Neural progenitor cell (in vitro differentiated cells): ENCODE data around the gene PRPF38B. TPM values are rescaled to one million over a fixed set of nuclear protein-coding genes. Genes with fewer than 3 reads are reported as not detected.

Source experiments
- DNase-seq: peaks from one replicate; pipeline ENCODE4 v3.0.0-alpha.2; 2016; ENCODE audit warnings: low spot score
- H2AFZ ChIP-seq: fragments of 200-600 bp; sonication (generic); replicated peaks from 2 replicates; pipeline ENCODE4 v1.6.1; 2016; ENCODE audit warnings: antibody characterized with exemption
- H3F3A ChIP-seq: fragments of 200-600 bp; sonication (generic); 2 replicates; pipeline ENCODE4 v1.6.1; 2016; ENCODE audit warnings: antibody characterized with exemption, low read depth
- H3K27ac ChIP-seq: fragments of 200-600 bp; sonication (generic); 2 replicates; pipeline ENCODE4 v1.5.1; 2016; ENCODE audit warnings: mild to moderate bottlenecking
- H3K27me3 ChIP-seq: fragments of 200-600 bp; sonication (generic); 2 replicates; pipeline ENCODE4 v1.6.1; 2016; ENCODE audit warnings: mild to moderate bottlenecking, moderate library complexity
- H3K36me3 ChIP-seq: fragments of 200-600 bp; sonication (generic); 2 replicates; pipeline ENCODE4 v1.5.1; 2016
- H3K4me1 ChIP-seq: fragments of 200-600 bp; sonication (generic); 2 replicates; pipeline ENCODE4 v1.6.1; 2016; ENCODE audit warnings: mixed run types
- H3K4me2 ChIP-seq: fragments of 200-600 bp; sonication (generic); 2 replicates; pipeline ENCODE4 v1.6.1; 2016
- H3K4me3 ChIP-seq: fragments of 200-600 bp; sonication (generic); 2 replicates; pipeline ENCODE4 v1.5.1; 2016
- H3K79me2 ChIP-seq: fragments of 200-600 bp; sonication (generic); 2 replicates; pipeline ENCODE4 v1.6.1; 2016; ENCODE audit warnings: low read depth
- H3K9ac ChIP-seq: fragments of 200-600 bp; sonication (generic); 2 replicates; pipeline ENCODE4 v1.6.1; 2016
- H3K9me3 ChIP-seq: fragments of 200-600 bp; sonication (generic); 2 replicates; pipeline ENCODE4 v1.5.1; 2016; ENCODE audit warnings: low read depth
- H4K20me1 ChIP-seq: fragments of 200-600 bp; sonication (generic); 2 replicates; pipeline ENCODE4 v1.6.1; 2016; ENCODE audit warnings: low read depth
- H3K27ac Mint-ChIP-seq: 3 replicates; pipeline ENCODE4 v1.8.0; 2021; ENCODE audit warnings: mixed read lengths
- H3K27me3 Mint-ChIP-seq: 2 replicates; pipeline ENCODE4 v1.8.0; 2022; ENCODE audit warnings: low read depth, mild to moderate bottlenecking, inconsistent platforms, moderate library complexity, mixed read lengths; ENCODE audit not compliant: insufficient read depth
- H3K36me3 Mint-ChIP-seq: 3 replicates; pipeline ENCODE4 v1.8.0; 2021; ENCODE audit warnings: mixed read lengths
- H3K4me1 Mint-ChIP-seq: 3 replicates; pipeline ENCODE4 v1.8.0; 2021; ENCODE audit warnings: mixed read lengths
- H3K4me3 Mint-ChIP-seq: 3 replicates; pipeline ENCODE4 v1.8.0; 2021; ENCODE audit warnings: mild to moderate bottlenecking, moderate library complexity, mixed read lengths
- H3K9me3 Mint-ChIP-seq: 3 replicates; pipeline ENCODE4 v1.8.0; 2020; ENCODE audit warnings: mixed read lengths
- CTCF ChIP-seq: fragments of 200-600 bp; sonication (generic); IDR thresholded peaks from 2 replicates; pipeline ENCODE4 v1.5.1; 2017; ENCODE audit warnings: antibody characterized with exemption, mild to moderate bottlenecking
- EZH2 ChIP-seq: fragments of 200-600 bp; sonication (generic); IDR thresholded peaks from 2 replicates; pipeline ENCODE4 v1.6.1; 2017; ENCODE audit warnings: antibody characterized with exemption, mild to moderate bottlenecking, moderate library complexity
- EZH2phosphoT487 ChIP-seq: fragments of 200-600 bp; sonication (generic); IDR thresholded peaks from 2 replicates; pipeline ENCODE4 v1.6.1; 2017; ENCODE audit warnings: antibody characterized with exemption
- total RNA-seq: library from RNA; depleted of rRNA; stranded (reverse); fragments of >200 nt; gene quantifications from 2 replicates; pipeline ENCODE4 v1.2.3, GENCODE V29; 2015; ENCODE audit warnings: low replicate concordance

Gene PRPF38B
- total RNA-seq, 1 donor from 2014 or later: 40.7 TPM

GRCh38 chr1:108645564-108646184 is 46.4 kb upstream of the PRPF38B start:
- H3K36me3 ChIP-seq: no peaks in the 10 kb centered on the region

GRCh38 chr1:108646265-108646647 is 45.9 kb upstream of the PRPF38B start:
- no peak overlapping the region for H2AFZ ChIP-seq
- TF ChIP-seq EZH2: no peak
- no peak for TF ChIP-seq EZH2phosphoT487

More at GRCh38 chr1:108645564-108646184, 46.4 kb upstream of the PRPF38B start:
- H3K4me3 Mint-ChIP-seq: no peak overlapping the region
- peaks cover 2% of the 10 kb centered on the region for H3K9me3 Mint-ChIP-seq
- H4K20me1 ChIP-seq: no peaks in the 10 kb centered on the region
- no peak overlapping the region for H3K4me2 ChIP-seq
- TF ChIP-seq EZH2phosphoT487 (no peak), EZH2 (no peak)
- H3K4me1 Mint-ChIP-seq: no peaks in the 10 kb centered on the region
- H3K27me3 ChIP-seq: no peaks in the 10 kb centered on the region
- H3K79me2 ChIP-seq: no peaks in the 10 kb centered on the region
- no peaks in the 10 kb centered on the region for H3K4me1 ChIP-seq
- DNase-seq: no peak
- H3K27ac ChIP-seq: no peak overlapping the region
- H3F3A ChIP-seq: no peaks in the 10 kb centered on the region
- H3K27me3 Mint-ChIP-seq: peaks cover 7% of the 10 kb centered on the region
- H3K4me3 ChIP-seq: no peak overlapping the region
- peak overlapping the region; percentile 57 for H2AFZ ChIP-seq
- no peak overlapping the region for H3K9ac ChIP-seq
- H3K9me3 ChIP-seq: no peaks in the 10 kb centered on the region
- H3K27ac Mint-ChIP-seq: no peak overlapping the region
- H3K36me3 Mint-ChIP-seq: no peaks in the 10 kb centered on the region

GRCh38 chr1:108646648-108647269 is 45.4 kb upstream of the PRPF38B start:
- Histone ChIP-seq H3K36me3 (no peaks in the 10 kb centered on the region), H3K27me3 (no peaks in the 10 kb centered on the region), H3K9me3 (no peaks in the 10 kb centered on the region), H3K9ac (no peak overlapping the region), H4K20me1 (no peaks in the 10 kb centered on the region), H3K4me1 (no peaks in the 10 kb centered on the region), H3K27ac (no peak overlapping the region), H2AFZ (no peak overlapping the region), H3K4me2 (no peak overlapping the region), H3F3A (no peaks in the 10 kb centered on the region), H3K4me3 (no peak overlapping the region), H3K79me2 (no peaks in the 10 kb centered on the region)
- H3K27ac Mint-ChIP-seq: no peak overlapping the region
- H3K4me1 Mint-ChIP-seq: no peaks in the 10 kb centered on the region
- TF ChIP-seq EZH2: no peak
- no peak overlapping the region for H3K4me3 Mint-ChIP-seq
- no peaks in the 10 kb centered on the region for H3K36me3 Mint-ChIP-seq
- peaks cover 7% of the 10 kb centered on the region for H3K27me3 Mint-ChIP-seq
- no peak for DNase-seq
- no peaks in the 10 kb centered on the region for H3K9me3 Mint-ChIP-seq

More at GRCh38 chr1:108646265-108646647, 45.9 kb upstream of the PRPF38B start:
- H3K9me3 ChIP-seq: no peaks in the 10 kb centered on the region
- H3K4me1 ChIP-seq: no peaks in the 10 kb centered on the region
- H3K36me3 Mint-ChIP-seq: no peaks in the 10 kb centered on the region
- DNase-seq: no peak
- no peaks in the 10 kb centered on the region for H3K36me3 ChIP-seq
- H3K27me3 ChIP-seq: no peaks in the 10 kb centered on the region
- no peak overlapping the region for H3K4me2 ChIP-seq
- H3K9ac ChIP-seq: no peak overlapping the region
- H3K4me1 Mint-ChIP-seq: no peaks in the 10 kb centered on the region
- no peaks in the 10 kb centered on the region for H3K79me2 ChIP-seq
- H3K27me3 Mint-ChIP-seq: peaks cover 7% of the 10 kb centered on the region
- no peak overlapping the region for H3K27ac Mint-ChIP-seq
- peaks cover 2% of the 10 kb centered on the region for H3K9me3 Mint-ChIP-seq
- no peaks in the 10 kb centered on the region for H4K20me1 ChIP-seq
- H3F3A ChIP-seq: no peaks in the 10 kb centered on the region
- H3K4me3 ChIP-seq: no peak overlapping the region
- no peak overlapping the region for H3K27ac ChIP-seq
- H3K4me3 Mint-ChIP-seq: no peak overlapping the region

- Mint-ChIP-seq H3K36me3 (no peaks in the 10 kb centered on the region), H3K4me3 (no peak overlapping the region), H3K9me3 (no peaks in the 10 kb centered on the region), H3K27ac (no peak overlapping the region), H3K4me1 (no peaks in the 10 kb centered on the region), H3K27me3 (no peaks in the 10 kb centered on the region)
- H3K4me2 ChIP-seq: no peak overlapping the region
- no peaks in the 10 kb centered on the region for H3K9me3 ChIP-seq
- H3K79me2 ChIP-seq: no peaks in the 10 kb centered on the region
- no peaks in the 10 kb centered on the region for H3K4me1 ChIP-seq
- H3K9ac ChIP-seq: no peak overlapping the region
- no peaks in the 10 kb centered on the region for H4K20me1 ChIP-seq
- TF ChIP-seq EZH2phosphoT487 (no peak), CTCF (no peak), EZH2 (no peak)
- peaks cover 6% of the 10 kb centered on the region for H3F3A ChIP-seq
- no peak for DNase-seq
- no peak overlapping the region for H2AFZ ChIP-seq
- H3K4me3 ChIP-seq: no peak overlapping the region
- H3K36me3 ChIP-seq: no peaks in the 10 kb centered on the region
- H3K27me3 ChIP-seq: no peaks in the 10 kb centered on the region
- H3K27ac ChIP-seq: no peak overlapping the region
Measured at GRCh38 chr1:108653431-108654105, 38.5 kb upstream of the PRPF38B start.
